Coronary artery (tissue), 2 donors: ENCODE measurements around the gene PTPN20.

Experiments used
- DNase-seq: peaks from one replicate; pipeline ENCODE4 v3.0.0-alpha.2; 2017; ENCODE audit warnings: low spot score
- H3K27ac ChIP-seq, 2 donors: fragments of 200-600 bp; sonication (generic); one replicate each; pipeline ENCODE4 v1.5.1; 2016 to 2019
- H3K4me3 ChIP-seq: fragments of 200-600 bp; sonication (generic); 2 replicates; pipeline ENCODE4 v1.5.1; 2016; ENCODE audit warnings: mild to moderate bottlenecking, moderate library complexity
- TF ChIP-seq, protein P1 (sequence below): fragments of 200-600 bp; sonication (generic); IDR thresholded peaks from one replicate; pipeline ENCODE4 v1.5.1; 2019; ENCODE audit warnings: antibody characterized with exemption

Gene PTPN20

GRCh38 chr10:47022311-47023131 lies 111.3 kb downstream of the PTPN20 start:
- H3K4me3 ChIP-seq: no peak overlapping the region
- peak overlapping the region in 1 of 2 donors; percentile 40 for H3K27ac ChIP-seq
- peak; percentile 67 for DNase-seq
- TF ChIP-seq, protein P1, sequence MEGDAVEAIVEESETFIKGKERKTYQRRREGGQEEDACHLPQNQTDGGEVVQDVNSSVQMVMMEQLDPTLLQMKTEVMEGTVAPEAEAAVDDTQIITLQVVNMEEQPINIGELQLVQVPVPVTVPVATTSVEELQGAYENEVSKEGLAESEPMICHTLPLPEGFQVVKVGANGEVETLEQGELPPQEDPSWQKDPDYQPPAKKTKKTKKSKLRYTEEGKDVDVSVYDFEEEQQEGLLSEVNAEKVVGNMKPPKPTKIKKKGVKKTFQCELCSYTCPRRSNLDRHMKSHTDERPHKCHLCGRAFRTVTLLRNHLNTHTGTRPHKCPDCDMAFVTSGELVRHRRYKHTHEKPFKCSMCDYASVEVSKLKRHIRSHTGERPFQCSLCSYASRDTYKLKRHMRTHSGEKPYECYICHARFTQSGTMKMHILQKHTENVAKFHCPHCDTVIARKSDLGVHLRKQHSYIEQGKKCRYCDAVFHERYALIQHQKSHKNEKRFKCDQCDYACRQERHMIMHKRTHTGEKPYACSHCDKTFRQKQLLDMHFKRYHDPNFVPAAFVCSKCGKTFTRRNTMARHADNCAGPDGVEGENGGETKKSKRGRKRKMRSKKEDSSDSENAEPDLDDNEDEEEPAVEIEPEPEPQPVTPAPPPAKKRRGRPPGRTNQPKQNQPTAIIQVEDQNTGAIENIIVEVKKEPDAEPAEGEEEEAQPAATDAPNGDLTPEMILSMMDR: no peak

DNA sequence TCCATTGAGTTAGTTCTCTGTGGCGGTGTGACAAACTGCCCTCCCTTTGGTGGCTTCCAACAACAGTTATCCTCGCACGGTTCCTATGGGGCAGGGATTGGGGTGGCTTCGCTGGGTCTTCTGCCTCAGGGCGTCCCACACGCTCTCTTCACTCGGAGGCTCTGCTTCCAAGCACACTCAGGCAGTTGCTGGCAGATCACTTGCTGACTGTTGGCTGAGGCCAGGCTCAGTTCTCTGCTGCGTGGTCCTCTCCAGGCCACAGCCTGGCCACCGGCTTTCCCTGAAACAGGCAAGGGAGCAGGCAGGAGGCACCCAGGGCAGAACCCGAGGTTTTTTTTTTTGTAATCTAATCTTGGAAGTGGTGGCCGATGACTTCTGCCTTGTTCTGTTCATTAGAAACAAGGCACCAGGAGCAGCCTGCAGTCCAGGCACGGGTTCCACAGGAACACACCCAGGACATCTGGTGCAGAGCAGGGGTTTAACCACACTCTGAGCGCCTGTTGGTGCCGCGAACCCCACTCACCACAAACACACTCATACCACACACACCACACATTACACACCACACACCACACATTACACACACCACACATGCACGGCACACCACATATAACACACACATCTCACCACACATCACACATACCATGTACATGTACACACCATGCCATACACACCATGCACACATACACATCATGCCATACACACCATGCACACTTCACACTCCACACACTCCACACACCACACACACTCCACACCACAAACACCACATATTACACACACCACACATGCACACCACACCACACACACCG lies 112.2 kb downstream of the PTPN20 start:
- Histone ChIP-seq H3K4me3 (no peak overlapping the region), H3K27ac (peak overlapping the region in 1 of 2 donors; percentile 40)
- peak; percentile 71 for DNase-seq
- TF ChIP-seq, protein P1: no peak

DNA sequence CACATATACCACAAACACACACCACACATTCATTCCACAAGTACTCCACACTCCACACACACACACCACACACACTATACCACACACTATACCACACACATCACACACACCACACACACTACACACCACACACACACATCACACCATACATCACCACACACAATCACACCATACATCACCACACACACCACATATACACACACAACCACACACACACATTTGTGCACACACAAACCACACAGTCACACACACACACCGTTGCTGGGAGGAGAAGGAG lies 112.8 kb downstream of the PTPN20 start:
- DNase-seq: no peak

GRCh38 chr10:47024399-47025252 lies 113.4 kb downstream of the PTPN20 start:
- Histone ChIP-seq H3K27ac (peak overlapping the region in 1 of 2 donors; percentile 50), H3K4me3 (no peak overlapping the region)
- TF ChIP-seq, protein P1: peak; percentile 68
- peak; percentile 74 for DNase-seq

More for the DNA sequence above, 112.8 kb downstream of the PTPN20 start:
- H3K4me3 ChIP-seq: no peak overlapping the region
- TF ChIP-seq, protein P1: no peak
- no peak overlapping the region for H3K27ac ChIP-seq

- DNase-seq: peak; percentile 65
- H3K27ac ChIP-seq: peak overlapping the region in 1 of 2 donors; percentile 50
- TF ChIP-seq, protein P1: no peak
- no peak overlapping the region for H3K4me3 ChIP-seq
Observed at GRCh38 chr10:47025253-47025539, 114.0 kb downstream of the PTPN20 start.

GRCh38 chr10:47025540-47026300 lies 114.5 kb downstream of the PTPN20 start:
- TF ChIP-seq, protein P1: no peak
- Histone ChIP-seq H3K4me3 (no peak overlapping the region), H3K27ac (peak overlapping the region in 1 of 2 donors; percentile 54)
- peak; percentile 74 for DNase-seq
